Central memory CD4-positive, alpha-beta T cell (primary cell): ENCODE results near the gene DHX40.
"Not testable (repeated sequence)": the region's sequence is repeated elsewhere in the genome, so short reads cannot be mapped to it uniquely, and the experiment has no call there.

Experiments
- DNase-seq: peaks from one replicate; pipeline ENCODE4 v3.0.0; 2022

The DHX40 gene

GRCh38 chr17:59558953-59559352, 6.5 kb upstream of the DHX40 start:
- DNase-seq, result no peak

GRCh38 chr17:59561042-59561441, 4.4 kb upstream of the DHX40 start:
- DNase-seq, result no peak

- peak; percentile 64 for DNase-seq
These were observed 532 bp downstream of the DHX40 start for GRCh38 chr17:59565959-59566324.

DNA sequence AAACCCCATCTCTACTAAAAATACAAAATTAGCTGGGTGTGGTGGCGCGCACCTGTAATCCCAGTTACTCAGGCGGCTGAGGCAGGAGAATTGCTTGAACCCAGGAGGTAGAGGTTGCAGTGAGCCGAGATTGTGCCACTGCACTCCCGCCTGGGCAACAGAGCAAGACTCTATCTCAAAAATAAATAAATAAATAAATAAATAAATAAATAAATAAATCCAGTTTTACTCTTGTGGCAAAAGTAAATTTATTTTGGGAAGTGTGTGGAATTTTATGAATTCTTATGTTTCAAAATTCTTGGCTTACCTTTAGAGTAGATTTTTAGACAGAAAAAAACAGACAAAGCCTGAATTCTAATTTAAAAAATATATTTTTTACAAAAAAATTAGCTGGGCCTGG, 3.7 kb downstream of the DHX40 start:
- not testable (repeated sequence) for DNase-seq

- no peak for DNase-seq
These were observed 7.0 kb downstream of the DHX40 start for GRCh38 chr17:59572301-59572924.

GRCh38 chr17:59584168-59584567, 18.8 kb downstream of the DHX40 start:
- not testable (repeated sequence) for DNase-seq

- no peak for DNase-seq
These were observed 34.8 kb downstream of the DHX40 start for GRCh38 chr17:59600169-59600568.

DNA sequence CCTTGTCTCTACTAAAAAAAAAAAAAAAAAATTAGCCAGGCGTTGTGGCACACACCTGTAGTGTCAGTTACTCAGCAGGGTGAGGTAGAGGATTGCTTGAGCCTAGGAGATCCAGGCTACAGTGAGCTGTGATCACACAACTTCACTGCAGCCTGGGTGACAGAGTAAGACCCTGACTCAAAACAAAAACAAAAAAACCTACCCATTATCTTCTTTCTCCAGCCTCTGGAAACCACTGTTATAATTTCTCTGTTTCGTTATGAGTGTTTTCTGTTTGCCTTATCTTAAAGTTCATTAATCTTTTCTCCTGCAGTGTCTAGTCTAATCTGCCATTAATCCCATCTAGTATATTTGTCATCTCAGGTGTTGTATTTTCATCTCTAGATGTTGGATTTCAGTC, 35.7 kb downstream of the DHX40 start:
- DNase-seq, result no peak

DNA sequence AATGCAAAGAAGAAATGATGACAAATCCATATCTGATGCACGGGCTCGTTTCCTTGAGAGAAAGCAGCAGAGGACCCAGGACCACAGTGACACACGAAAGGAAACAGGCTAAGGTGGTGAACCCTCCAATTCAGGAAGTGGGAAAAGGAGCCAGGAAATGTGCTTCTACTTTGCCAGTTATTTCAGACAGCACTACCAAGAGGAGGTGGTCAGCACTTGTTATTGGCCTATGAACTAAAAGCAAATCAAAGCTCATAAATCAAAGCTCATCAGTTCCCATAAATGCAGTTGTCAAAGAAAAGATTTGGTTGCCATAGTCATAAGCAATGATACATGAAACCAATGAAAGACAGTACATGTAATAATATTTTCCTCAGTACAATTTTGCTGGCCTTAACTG, 41.7 kb downstream of the DHX40 start:
- no peak for DNase-seq

GRCh38 chr17:59607817-59608403, 42.5 kb downstream of the DHX40 start:
- DNase-seq, result no peak

GRCh38 chr17:59611503-59611902, 46.1 kb downstream of the DHX40 start:
- no peak for DNase-seq

GRCh38 chr17:59616253-59616920, 51.0 kb downstream of the DHX40 start:
- DNase-seq, result no peak

GRCh38 chr17:59617156-59617732, 51.8 kb downstream of the DHX40 start:
- DNase-seq, result no peak

GRCh38 chr17:59619035-59619297, 53.6 kb downstream of the DHX40 start:
- no peak for DNase-seq

DNA sequence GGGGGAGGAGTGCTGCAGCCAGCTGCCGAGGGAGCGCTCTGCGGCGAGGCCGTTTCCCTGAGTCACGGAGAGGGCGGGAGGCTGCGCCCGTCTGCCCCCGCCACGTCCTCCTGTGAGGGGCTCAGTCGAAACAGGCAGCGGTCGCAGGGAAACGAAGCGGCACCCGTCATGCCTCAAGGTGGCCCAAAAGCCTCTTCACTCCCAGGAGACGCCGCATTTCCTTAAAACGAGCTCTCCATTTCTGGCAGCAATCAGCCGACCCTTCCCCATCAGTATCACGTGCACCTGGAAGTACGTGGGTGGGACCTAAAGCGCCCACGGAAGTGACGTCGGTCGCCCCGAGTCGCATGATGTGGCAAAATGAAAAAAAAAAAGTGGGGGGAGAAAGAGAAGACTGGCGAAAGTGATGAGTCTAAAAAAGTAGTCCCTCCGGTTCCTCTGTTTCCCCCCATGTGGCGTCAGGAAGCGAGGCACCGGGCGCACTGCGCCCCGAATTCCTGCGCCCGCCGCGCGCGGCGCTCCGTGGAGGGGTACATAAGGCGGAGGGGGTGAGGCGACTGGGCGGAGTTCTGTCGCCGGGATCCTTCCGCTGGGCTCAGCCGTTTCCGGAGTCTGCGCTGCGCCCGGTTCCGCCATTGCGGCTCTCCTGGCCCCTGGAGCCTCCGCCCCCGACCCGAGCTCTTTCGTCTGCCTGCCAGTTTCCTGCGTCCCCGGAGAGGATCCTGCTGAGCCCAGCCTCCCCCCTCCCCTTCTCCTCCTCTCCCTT, 54.1 kb downstream of the DHX40 start, which contains the start of gene CLTC:
TSS of gene CLTC (plus strand) at position 598 of the 766 bp plus-strand sequence. CDS start 237 bp downstream, outside the sequence.
- DNase-seq, result peak; percentile 94

DNA sequence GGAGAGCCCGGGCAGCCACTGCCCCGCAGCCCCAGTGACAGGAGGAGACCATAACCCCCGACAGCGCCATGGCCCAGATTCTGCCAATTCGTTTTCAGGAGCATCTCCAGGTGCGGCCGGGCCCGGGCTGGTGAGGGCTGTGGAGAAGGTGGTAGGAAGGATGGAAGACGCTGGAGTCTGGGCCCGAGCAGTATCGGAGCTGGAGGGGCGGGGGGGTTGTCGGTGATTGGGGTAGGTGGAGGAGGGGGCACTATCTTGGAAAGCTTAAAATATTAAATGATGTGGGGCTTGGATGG, 54.6 kb downstream of the DHX40 start:
- DNase-seq, result no peak

GRCh38 chr17:59620518-59621259, 55.3 kb downstream of the DHX40 start:
- peak; percentile 44 for DNase-seq

- DNase-seq, result no peak
These were observed 56.4 kb downstream of the DHX40 start for GRCh38 chr17:59621771-59622170.

DNA sequence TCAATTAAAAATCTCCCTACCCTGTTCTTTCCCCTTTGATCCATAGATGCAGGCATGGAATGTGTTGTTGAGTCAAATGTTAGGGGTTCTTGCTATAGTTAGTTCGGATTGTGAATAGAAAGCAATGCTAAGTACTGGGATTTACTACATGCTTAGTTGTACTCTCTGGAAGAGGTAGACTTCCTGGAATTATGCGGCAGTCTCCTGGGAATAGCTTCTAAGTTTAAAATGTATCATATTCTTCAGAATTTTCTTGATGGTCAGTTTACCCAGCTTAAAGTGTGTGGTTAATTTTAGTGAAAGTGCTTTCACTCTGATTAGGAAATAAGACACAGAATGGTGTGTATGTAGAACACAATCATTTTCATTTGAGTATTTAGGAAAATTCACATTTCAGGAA, 57.7 kb downstream of the DHX40 start:
- no peak for DNase-seq

GRCh38 chr17:59626756-59627155, 61.3 kb downstream of the DHX40 start:
- no peak for DNase-seq

- DNase-seq, result no peak
These were observed 61.9 kb downstream of the DHX40 start for GRCh38 chr17:59627274-59627673.

DNA sequence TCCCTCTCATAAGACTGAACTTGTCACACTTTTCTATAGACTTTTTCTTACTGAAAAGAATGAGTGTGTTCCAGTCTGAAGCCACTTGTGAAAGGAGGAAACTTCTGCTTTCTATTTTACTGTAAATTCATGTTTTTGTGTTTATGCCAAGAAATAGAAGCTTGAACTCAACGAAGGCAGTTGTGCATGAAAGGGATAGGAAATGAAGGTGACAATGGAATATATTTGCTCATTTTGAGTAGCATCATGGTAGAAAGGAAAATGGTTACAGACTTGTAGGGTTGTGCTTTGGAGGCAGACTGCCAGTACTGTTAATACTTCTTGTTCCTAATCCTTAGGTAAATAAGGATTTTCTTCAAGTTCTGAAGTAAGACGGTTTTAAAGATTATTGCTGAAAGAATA, 62.4 kb downstream of the DHX40 start:
- DNase-seq, result no peak

DNA sequence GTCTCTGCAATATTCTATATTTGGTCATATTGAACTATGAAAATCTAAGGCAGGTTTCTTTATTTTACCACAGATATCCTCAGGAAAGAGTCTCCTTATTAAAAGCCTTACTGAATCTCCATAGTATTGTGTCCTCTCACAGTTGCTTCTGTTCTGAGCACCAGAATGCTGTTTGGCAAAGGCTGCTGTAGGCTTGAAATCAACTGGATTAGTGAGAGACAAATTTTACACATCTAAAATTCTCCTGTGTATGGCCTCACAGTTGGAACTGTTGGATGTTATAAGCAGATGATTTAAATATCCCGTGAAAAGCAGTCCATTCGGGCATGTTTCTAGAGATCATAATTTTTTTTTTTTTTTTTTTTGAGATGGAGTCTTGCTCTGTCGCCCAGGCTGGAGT, 63.8 kb downstream of the DHX40 start:
- DNase-seq, result no peak
